ENCODE results near the gene GPR142.

The GPR142 gene

GRCh38 chr17:74412581-74412980 is 45.3 kb downstream of the GPR142 start:
- Histone ChIP-seq H3K4me1 (peaks cover 24 to 59% (median 45%) of the 10 kb centered on the region in 10 experiments), H4K20me1 (no peaks in the 10 kb centered on the region; a peak in 1 of 22 replicates), H3K4me2 (no peak overlapping the region), H3K27me3 (no peaks in the 10 kb centered on the region), H3K27ac (no peak overlapping the region), H3K9ac (no peak overlapping the region), H3K36me3 (no peaks in the 10 kb centered on the region), H3K9me3 (replicated peaks in 1 of 11) (no peaks in the 10 kb centered on the region), H3K4me3 (no peak overlapping the region)
- TF ChIP-seq Cebpa-rat (IDR thresholded peaks at IDR 0.05), result no peak

- no peaks in the 10 kb centered on the region for H3K27me3 ChIP-seq
- peaks cover 0 to 6% (median 0%) of the 10 kb centered on the region in 11 experiments; a peak in 1 of 22 replicates for H3K9me3 ChIP-seq (replicated peaks in 1 of 11)
- H3K36me3 ChIP-seq, result no peaks in the 10 kb centered on the region
- no peak overlapping the region for H3K9ac ChIP-seq
- H3K4me2 ChIP-seq, result no peak overlapping the region
- no peak overlapping the region for H3K4me3 ChIP-seq
- no peak for TF ChIP-seq Cebpa-rat (IDR thresholded peaks at IDR 0.05)
- no peak overlapping the region for H3K27ac ChIP-seq
- peaks cover 33 to 64% (median 50%) of the 10 kb centered on the region in 10 experiments for H3K4me1 ChIP-seq
- no peaks in the 10 kb centered on the region; a peak in 1 of 22 replicates for H4K20me1 ChIP-seq
Measured at GRCh38 chr17:74413491-74413890, 46.2 kb downstream of the GPR142 start.

- H3K4me3 ChIP-seq, result no peak overlapping the region
- H3K27ac ChIP-seq, result no peak overlapping the region
- H3K9me3 ChIP-seq (replicated peaks in 1 of 11), result peaks cover 0 to 7% (median 0%) of the 10 kb centered on the region in 11 experiments; a peak in 1 of 22 replicates
- no peak for TF ChIP-seq Cebpa-rat (IDR thresholded peaks at IDR 0.05)
- H3K4me2 ChIP-seq, result peak overlapping the region in 5 of 11 experiments; percentile 13 to 54 (median 21); a peak in 7 of 22 replicates
- no peaks in the 10 kb centered on the region; a peak in 1 of 22 replicates for H4K20me1 ChIP-seq
- peaks cover 40 to 66% (median 56%) of the 10 kb centered on the region in 10 experiments for H3K4me1 ChIP-seq
- no peaks in the 10 kb centered on the region for H3K27me3 ChIP-seq
- no peaks in the 10 kb centered on the region for H3K36me3 ChIP-seq
- no peak overlapping the region for H3K9ac ChIP-seq
Measured at GRCh38 chr17:74414510-74414909, 47.2 kb downstream of the GPR142 start.

- Histone ChIP-seq H3K9ac (no peak overlapping the region), H3K27me3 (no peaks in the 10 kb centered on the region), H4K20me1 (no peaks in the 10 kb centered on the region), H3K9me3 (replicated peaks in 1 of 11) (peaks cover 0 to 7% (median 0%) of the 10 kb centered on the region in 11 experiments; a peak in 1 of 22 replicates), H3K36me3 (no peaks in the 10 kb centered on the region), H3K4me2 (peak overlapping the region; percentile 16 to 78 (median 37); a peak in 19 of 22 replicates), H3K4me3 (no peak overlapping the region), H3K27ac (no peak overlapping the region), H3K4me1 (peaks cover 41 to 66% (median 54%) of the 10 kb centered on the region in 10 experiments)
- TF ChIP-seq Cebpa-rat (IDR thresholded peaks at IDR 0.05), result no peak
Measured at GRCh38 chr17:74415608-74416396, 48.5 kb downstream of the GPR142 start.

GRCh38 chr17:74417178-74418045 is 50.1 kb downstream of the GPR142 start:
- Histone ChIP-seq H4K20me1 (no peaks in the 10 kb centered on the region), H3K4me1 (peaks cover 42 to 66% (median 57%) of the 10 kb centered on the region in 10 experiments), H3K9ac (peak overlapping the region in 4 of 11 experiments; percentile 36 to 58 (median 46); a peak in 4 of 22 replicates), H3K9me3 (replicated peaks in 1 of 11) (peaks cover 0 to 7% (median 0%) of the 10 kb centered on the region in 11 experiments; a peak in 3 of 22 replicates), H3K36me3 (no peaks in the 10 kb centered on the region), H3K27me3 (no peaks in the 10 kb centered on the region), H3K4me3 (no peak overlapping the region), H3K4me2 (peak overlapping the region; percentile 51 to 90 (median 76)), H3K27ac (peak overlapping the region in 8 of 11 experiments; percentile 21 to 79 (median 71); a peak in 15 of 22 replicates)
- TF ChIP-seq Cebpa-rat (IDR thresholded peaks at IDR 0.05), result no peak

- Histone ChIP-seq H3K4me2 (peak overlapping the region; percentile 3 to 90 (median 76); a peak in 19 of 22 replicates), H4K20me1 (no peaks in the 10 kb centered on the region), H3K9ac (no peak overlapping the region), H3K27ac (peak overlapping the region in 2 of 11 experiments; percentile 71; a peak in 3 of 22 replicates), H3K4me3 (no peak overlapping the region), H3K4me1 (peaks cover 42 to 59% (median 52%) of the 10 kb centered on the region in 10 experiments), H3K27me3 (no peaks in the 10 kb centered on the region), H3K9me3 (replicated peaks in 1 of 11) (peaks cover 0 to 8% (median 0%) of the 10 kb centered on the region in 11 experiments; a peak in 4 of 22 replicates), H3K36me3 (no peaks in the 10 kb centered on the region)
- no peak for TF ChIP-seq Cebpa-rat (IDR thresholded peaks at IDR 0.05)
Measured at GRCh38 chr17:74419928-74420411, 52.7 kb downstream of the GPR142 start.
